ENCODE measurements around the gene PTGS1. TPM values are rescaled to one million over a fixed set of nuclear protein-coding genes. Genes with fewer than 3 reads are reported as not detected.

The PTGS1 gene
- total RNA-seq, 1 donor from 2014 or later, result 2.5 TPM

DNA sequence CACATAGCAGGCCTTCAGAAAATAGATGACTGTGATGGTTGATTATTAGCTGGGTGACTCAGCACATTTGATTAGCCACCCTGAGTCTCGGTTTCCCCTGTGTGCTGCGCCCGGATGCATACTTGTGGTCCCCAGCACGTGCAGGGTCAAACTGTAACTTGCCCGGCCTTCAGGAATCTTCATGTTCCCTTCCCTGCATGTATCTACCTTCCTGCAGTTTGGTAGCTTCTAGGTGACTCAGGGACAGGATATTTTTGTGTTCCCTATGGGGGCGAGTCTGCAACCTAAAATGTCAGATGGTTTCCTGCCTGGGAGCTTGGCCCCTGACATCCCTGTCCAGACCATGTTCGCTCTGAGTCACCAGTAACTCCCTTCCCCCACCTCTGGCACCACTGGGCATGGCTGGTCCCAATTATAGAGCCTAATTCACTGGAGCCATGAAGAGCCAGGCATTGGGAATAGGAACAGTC is 13.2 kb downstream of the PTGS1 start:
- no peak overlapping the region for H3K27ac Mint-ChIP-seq (ENCODE audit: unreplicated experiment)
- no peaks in the 10 kb centered on the region for H3K9me3 Mint-ChIP-seq (ENCODE audit: unreplicated experiment)
- TF ChIP-seq, protein P1, sequence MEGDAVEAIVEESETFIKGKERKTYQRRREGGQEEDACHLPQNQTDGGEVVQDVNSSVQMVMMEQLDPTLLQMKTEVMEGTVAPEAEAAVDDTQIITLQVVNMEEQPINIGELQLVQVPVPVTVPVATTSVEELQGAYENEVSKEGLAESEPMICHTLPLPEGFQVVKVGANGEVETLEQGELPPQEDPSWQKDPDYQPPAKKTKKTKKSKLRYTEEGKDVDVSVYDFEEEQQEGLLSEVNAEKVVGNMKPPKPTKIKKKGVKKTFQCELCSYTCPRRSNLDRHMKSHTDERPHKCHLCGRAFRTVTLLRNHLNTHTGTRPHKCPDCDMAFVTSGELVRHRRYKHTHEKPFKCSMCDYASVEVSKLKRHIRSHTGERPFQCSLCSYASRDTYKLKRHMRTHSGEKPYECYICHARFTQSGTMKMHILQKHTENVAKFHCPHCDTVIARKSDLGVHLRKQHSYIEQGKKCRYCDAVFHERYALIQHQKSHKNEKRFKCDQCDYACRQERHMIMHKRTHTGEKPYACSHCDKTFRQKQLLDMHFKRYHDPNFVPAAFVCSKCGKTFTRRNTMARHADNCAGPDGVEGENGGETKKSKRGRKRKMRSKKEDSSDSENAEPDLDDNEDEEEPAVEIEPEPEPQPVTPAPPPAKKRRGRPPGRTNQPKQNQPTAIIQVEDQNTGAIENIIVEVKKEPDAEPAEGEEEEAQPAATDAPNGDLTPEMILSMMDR (IDR thresholded peaks at IDR 0.05), result no peak
- no peaks in the 10 kb centered on the region for H3K36me3 Mint-ChIP-seq (ENCODE audit: unreplicated experiment)
- H3K4me3 Mint-ChIP-seq (ENCODE audit: unreplicated experiment), result no peak overlapping the region
- no peaks in the 10 kb centered on the region for H3K27me3 Mint-ChIP-seq (ENCODE audit: unreplicated experiment)
- no peak for DNase-seq (ENCODE audit: extremely low spot score, unreplicated experiment)
- H3K4me1 Mint-ChIP-seq (ENCODE audit: unreplicated experiment), result peaks cover 9% of the 10 kb centered on the region

DNA sequence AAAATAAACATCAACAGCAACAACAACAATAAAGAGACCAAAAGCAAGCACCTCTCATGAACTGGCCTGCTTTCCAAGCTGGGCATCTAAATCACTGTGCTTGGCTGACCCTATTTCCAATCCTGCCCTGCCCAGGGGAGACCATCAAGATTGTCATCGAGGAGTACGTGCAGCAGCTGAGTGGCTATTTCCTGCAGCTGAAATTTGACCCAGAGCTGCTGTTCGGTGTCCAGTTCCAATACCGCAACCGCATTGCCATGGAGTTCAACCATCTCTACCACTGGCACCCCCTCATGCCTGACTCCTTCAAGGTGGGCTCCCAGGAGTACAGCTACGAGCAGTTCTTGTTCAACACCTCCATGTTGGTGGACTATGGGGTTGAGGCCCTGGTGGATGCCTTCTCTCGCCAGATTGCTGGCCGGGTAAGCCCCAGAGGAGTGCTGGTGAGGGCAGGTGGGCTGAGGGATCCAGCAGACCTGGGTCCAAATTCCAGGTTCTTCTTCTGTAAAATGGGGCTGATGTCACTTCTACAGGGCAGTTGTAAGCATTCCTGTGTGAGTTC is 15.6 kb downstream of the PTGS1 start:
- Mint-ChIP-seq H3K27me3 (ENCODE audit: unreplicated experiment) (peaks cover 5% of the 10 kb centered on the region), H3K4me3 (ENCODE audit: unreplicated experiment) (no peak overlapping the region), H3K36me3 (ENCODE audit: unreplicated experiment) (no peaks in the 10 kb centered on the region), H3K4me1 (ENCODE audit: unreplicated experiment) (peaks cover 9% of the 10 kb centered on the region), H3K9me3 (ENCODE audit: unreplicated experiment) (no peaks in the 10 kb centered on the region), H3K27ac (ENCODE audit: unreplicated experiment) (no peak overlapping the region)
- peak; percentile 67 for DNase-seq (ENCODE audit: extremely low spot score, unreplicated experiment)
- TF ChIP-seq, protein P1 (IDR thresholded peaks at IDR 0.05), result no peak

DNA sequence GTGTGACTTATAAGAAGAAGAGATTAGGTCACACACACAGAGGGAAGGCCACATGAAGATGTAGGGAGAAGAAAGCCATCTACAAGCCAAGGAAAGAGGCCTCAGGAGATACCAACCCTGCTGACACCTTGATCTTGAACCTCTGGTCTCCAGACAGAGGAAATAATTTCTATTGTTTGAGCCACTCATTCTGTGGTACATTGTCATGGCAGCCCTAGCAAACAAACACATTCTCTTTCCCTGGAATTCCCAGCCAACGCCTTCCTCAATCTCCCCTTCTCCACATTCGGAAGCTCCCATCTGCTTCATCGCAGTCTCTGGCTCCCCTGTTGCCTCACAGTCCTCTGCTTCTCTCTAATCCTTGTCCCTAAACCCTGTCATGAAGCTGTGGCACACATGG is 16.7 kb downstream of the PTGS1 start:
- TF ChIP-seq, protein P1 (IDR thresholded peaks at IDR 0.05), result no peak
- no peaks in the 10 kb centered on the region for H3K36me3 Mint-ChIP-seq (ENCODE audit: unreplicated experiment)
- H3K4me3 Mint-ChIP-seq (ENCODE audit: unreplicated experiment), result no peak overlapping the region
- peaks cover 9% of the 10 kb centered on the region for H3K4me1 Mint-ChIP-seq (ENCODE audit: unreplicated experiment)
- peaks cover 5% of the 10 kb centered on the region for H3K27me3 Mint-ChIP-seq (ENCODE audit: unreplicated experiment)
- no peak overlapping the region for H3K27ac Mint-ChIP-seq (ENCODE audit: unreplicated experiment)
- DNase-seq (ENCODE audit: extremely low spot score, unreplicated experiment), result peak; percentile 57
- no peaks in the 10 kb centered on the region for H3K9me3 Mint-ChIP-seq (ENCODE audit: unreplicated experiment)

DNA sequence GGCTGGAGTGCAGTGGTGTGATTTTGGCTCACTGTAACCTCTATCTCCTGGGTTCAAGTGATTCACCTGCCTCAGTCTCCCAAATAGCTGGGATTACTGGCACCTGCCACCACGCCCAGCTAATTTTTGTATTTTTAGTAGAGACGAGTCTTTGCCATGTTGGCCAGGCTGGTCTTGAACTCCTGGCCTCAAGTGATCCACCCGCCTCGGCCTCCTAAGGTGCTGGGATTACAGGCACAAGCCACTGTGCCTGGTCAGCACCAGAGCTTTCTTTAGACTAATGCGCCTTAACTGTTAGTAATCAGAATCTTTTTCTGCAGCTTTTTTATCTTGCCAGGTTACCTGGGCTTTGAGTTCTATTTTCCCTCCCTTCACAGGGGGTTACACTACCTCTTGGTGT is 18.4 kb downstream of the PTGS1 start:
- Mint-ChIP-seq H3K36me3 (ENCODE audit: unreplicated experiment) (no peaks in the 10 kb centered on the region), H3K4me3 (ENCODE audit: unreplicated experiment) (no peak overlapping the region), H3K27ac (ENCODE audit: unreplicated experiment) (no peak overlapping the region), H3K9me3 (ENCODE audit: unreplicated experiment) (no peaks in the 10 kb centered on the region), H3K27me3 (ENCODE audit: unreplicated experiment) (peaks cover 5% of the 10 kb centered on the region), H3K4me1 (ENCODE audit: unreplicated experiment) (peaks cover 3% of the 10 kb centered on the region)
- DNase-seq (ENCODE audit: extremely low spot score, unreplicated experiment), result peak; percentile 44
- TF ChIP-seq, protein P1 (IDR thresholded peaks at IDR 0.05), result no peak

DNA sequence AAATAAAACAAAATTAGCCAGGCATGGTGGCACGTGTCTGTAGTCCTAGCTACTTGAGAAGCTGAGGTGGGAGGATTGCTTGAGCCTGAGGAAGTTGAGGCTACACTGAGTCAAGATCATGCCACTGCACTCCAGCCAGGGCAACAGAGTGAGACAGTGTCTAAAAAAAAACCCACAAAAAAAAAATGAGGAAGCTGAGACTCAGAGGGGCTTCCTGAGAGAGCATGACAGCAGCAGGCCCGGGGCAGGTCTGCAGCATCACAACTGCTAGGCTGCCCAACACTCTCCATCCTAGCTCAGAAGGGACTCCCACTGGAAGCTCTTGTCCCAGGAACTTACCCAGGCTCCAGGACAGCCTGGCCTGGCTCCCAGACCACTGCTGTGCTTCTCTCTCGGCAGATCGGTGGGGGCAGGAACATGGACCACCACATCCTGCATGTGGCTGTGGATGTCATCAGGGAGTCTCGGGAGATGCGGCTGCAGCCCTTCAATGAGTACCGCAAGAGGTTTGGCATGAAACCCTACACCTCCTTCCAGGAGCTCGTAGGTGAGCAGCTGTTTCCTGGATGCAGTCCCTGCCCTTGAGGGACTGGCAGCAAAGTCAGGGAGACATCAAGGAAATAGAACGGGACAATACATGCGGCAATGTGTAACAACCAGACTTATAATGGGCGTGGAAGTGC is 19.1 kb downstream of the PTGS1 start:
- Mint-ChIP-seq H3K4me1 (ENCODE audit: unreplicated experiment) (peaks cover 6% of the 10 kb centered on the region), H3K27ac (ENCODE audit: unreplicated experiment) (no peak overlapping the region), H3K9me3 (ENCODE audit: unreplicated experiment) (no peaks in the 10 kb centered on the region), H3K27me3 (ENCODE audit: unreplicated experiment) (peaks cover 5% of the 10 kb centered on the region), H3K36me3 (ENCODE audit: unreplicated experiment) (no peaks in the 10 kb centered on the region), H3K4me3 (ENCODE audit: unreplicated experiment) (no peak overlapping the region)
- TF ChIP-seq, protein P1 (IDR thresholded peaks at IDR 0.05), result no peak
- peak; percentile 53 for DNase-seq (ENCODE audit: extremely low spot score, unreplicated experiment)
